VCaP (cell line): ENCODE measurements around the gene PDGFA.

Experiments used
- H3K27ac ChIP-seq: fragments of 450-650 bp; 2 replicates; pipeline ENCODE4 v1.5.1; 2017
- TF ChIP-seq, protein P1 (sequence below): fragments of 450-650 bp; conservative IDR thresholded peaks from 2 replicates; pipeline ENCODE4 v1.5.1; 2017; ENCODE audit warnings: mild to moderate bottlenecking, moderate library complexity

The PDGFA gene

DNA sequence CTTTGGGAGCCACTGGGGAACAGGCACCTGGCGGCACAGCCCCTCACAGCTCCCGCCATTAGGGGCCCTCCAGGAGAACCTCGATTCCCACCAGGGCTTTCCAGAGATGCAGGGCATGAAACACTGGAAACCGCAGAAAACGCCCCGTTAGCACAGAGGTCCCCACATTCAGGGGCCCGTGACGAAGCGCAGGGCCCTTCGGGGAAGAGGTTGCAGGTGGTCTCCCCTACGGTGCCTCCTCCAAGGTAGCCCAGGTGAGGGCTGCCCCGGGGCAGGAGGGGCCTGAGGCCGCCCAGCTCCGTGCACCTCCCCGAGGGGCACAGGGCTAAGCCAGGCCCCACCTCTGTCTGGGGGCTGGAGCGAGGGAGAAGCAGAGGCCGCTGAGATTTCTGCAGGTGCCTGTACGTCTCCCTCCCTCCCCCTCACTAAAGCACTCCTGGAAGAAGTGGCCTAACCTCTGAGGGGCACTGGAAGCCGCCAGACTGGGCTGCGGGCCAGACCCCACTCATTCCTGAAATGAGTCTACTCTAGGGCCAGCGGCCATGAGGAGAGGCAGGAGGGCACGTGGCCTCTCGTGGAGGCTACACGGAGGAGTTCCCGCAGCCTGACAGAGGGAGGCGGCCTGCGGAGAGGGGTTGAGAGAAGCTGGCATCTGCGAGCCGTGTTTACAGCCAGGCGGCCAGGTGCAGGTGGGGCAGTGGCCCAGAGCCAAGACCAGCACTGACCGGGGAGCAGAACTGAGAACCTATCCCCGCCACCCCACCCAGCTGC is 6.9 kb downstream of the PDGFA start:
- TF ChIP-seq, protein P1, sequence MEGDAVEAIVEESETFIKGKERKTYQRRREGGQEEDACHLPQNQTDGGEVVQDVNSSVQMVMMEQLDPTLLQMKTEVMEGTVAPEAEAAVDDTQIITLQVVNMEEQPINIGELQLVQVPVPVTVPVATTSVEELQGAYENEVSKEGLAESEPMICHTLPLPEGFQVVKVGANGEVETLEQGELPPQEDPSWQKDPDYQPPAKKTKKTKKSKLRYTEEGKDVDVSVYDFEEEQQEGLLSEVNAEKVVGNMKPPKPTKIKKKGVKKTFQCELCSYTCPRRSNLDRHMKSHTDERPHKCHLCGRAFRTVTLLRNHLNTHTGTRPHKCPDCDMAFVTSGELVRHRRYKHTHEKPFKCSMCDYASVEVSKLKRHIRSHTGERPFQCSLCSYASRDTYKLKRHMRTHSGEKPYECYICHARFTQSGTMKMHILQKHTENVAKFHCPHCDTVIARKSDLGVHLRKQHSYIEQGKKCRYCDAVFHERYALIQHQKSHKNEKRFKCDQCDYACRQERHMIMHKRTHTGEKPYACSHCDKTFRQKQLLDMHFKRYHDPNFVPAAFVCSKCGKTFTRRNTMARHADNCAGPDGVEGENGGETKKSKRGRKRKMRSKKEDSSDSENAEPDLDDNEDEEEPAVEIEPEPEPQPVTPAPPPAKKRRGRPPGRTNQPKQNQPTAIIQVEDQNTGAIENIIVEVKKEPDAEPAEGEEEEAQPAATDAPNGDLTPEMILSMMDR: no peak
- no peak overlapping the region for H3K27ac ChIP-seq

DNA sequence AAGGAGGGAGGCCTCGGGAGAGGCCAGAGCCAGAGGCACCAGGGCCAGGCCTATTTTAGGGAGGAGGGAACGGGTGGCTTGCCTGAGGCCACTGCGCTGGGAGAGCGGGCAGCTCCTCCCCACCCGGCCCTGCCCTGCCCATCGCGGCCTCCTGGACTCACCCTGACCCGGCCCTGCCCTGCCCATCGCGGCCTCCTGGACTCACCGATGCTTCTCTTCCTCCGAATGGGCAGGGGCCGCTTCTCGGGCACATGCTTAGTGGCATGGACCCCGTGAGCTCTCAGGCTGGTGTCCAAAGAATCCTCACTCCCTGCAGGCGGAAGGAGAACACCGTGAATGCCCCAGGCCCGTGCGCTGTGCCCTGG is 7.5 kb downstream of the PDGFA start:
- H3K27ac ChIP-seq: no peak overlapping the region
- TF ChIP-seq, protein P1: no peak

DNA sequence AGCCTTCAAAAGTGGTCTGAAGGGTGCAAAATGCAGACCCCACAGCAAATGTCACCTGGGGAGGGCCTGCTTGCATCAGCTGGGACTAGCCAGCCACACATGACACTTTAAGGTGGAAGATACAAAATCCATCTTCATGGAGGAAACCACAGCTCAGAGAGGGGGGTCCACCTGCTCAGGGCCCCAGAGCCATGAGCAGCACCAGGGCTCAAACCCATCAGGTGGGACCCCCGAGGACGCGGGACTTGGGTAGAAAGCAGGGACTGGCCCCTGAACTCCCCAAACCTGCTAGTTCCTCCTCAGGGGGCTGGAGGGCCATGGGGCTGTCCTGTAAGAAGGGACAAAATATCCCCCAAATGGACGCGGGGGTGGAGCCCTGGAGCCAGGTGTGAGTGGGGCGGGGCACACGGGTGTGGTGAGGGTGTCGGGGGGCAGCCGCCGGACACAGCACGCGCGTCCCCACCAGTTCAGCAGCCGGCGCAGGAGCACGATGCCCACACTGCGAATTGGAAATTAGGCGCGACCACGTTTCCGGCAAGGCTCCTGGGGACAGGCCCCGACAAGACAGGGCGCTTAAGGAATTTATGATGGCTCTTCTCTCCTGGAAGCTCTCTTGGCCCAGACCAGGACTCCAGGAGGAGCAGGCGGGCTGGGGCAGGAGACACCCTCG is 8.0 kb downstream of the PDGFA start:
- TF ChIP-seq, protein P1: no peak
- no peak overlapping the region for H3K27ac ChIP-seq

DNA sequence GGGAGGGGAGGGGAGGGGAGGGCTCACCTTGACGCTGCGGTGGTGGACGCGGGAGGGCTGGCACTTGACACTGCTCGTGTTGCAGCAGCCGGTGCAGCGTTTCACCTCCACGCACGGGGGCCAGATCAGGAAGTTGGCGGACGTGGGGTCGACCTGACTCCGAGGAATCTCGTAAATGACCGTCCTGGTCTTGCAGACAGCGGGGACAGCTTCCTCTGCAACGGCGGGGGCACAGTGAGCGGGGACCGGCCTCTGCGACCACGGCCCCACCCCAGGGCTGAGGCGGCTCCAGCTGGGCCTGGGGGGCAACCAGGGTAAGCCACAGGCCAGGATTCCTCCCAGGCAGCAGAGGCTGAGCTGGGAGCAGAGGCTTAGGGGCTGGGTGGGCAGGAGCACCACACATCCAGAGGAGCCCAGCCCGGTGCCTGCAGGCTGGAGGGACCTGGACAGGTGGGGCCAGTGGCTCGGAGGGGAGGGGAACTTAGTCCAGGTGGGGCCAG is 8.8 kb downstream of the PDGFA start:
- no peak overlapping the region for H3K27ac ChIP-seq

DNA sequence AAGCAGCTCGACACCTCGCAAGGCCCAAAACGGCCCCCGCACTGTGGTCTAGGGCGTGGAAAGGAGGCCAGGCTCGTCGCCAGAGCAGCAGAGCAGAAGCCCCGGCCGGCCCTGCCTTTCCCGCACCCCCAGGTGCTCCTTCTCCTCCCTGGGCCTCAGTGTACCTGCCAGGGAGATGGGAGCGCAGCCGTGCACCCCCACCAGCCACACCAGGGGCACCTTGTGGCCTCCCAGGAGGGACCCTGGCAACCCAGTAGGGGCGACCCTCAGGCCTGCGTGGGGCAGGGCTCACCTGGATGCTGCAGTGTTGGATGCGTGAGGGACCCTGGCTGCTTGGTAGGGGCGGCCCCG is 9.5 kb downstream of the PDGFA start:
- no peak overlapping the region for H3K27ac ChIP-seq
- TF ChIP-seq, protein P1: no peak

More for the DNA sequence above, 8.8 kb downstream of the PDGFA start:
- TF ChIP-seq, protein P1: no peak

DNA sequence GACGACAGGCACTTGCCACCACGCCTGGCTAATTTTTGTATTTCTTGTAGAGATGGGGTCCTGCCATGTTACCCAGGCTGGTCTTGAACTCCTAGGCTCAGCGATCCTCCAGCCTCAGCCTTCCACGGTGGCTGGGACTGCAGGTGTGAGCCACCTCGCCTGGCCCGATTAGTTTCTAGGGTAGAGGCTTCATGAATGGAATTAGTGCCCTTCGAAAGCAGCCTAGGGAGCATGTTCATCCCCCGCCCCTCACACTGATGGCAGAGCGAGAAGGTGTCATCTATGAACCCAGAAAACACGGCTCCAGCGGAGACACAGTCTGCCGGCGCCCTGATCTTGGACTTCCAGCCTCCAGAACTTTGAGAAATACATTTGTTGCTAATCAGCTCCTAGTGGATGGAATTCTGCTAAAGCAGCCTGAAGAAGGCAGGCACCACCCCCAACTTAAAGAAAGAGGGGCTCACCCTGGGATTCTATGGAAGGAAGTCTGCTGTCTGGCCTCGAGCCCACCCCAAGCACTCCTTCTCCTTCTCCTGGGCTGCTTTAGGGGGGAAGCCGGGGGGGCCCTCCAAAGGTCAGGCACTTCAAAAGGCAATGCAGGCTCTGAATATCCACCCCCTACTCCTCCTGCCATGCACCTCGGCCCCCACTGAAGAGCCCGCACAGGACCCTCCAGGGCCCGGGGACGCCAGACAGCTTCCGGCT is 10.1 kb downstream of the PDGFA start:
- TF ChIP-seq, protein P1: no peak
- no peak overlapping the region for H3K27ac ChIP-seq
